OCI-LY7 (cell line): ENCODE results near the gene KANSL1.

ENCODE experiments used
- EZH2phosphoT487 ChIP-seq: fragments of 200-600 bp; sonication (generic); IDR thresholded peaks from 2 replicates; pipeline ENCODE4 v1.6.1; 2018; ENCODE audit warnings: low read depth, borderline replicate concordance, mild to moderate bottlenecking, mixed run types, antibody characterized with exemption, low read length, moderate library complexity, mixed read lengths
- TF ChIP-seq, protein P1 (sequence below): fragments of 200-600 bp; sonication (generic); conservative IDR thresholded peaks from 2 replicates; pipeline ENCODE4 v1.5.1; 2014; ENCODE audit warnings: mild to moderate bottlenecking, antibody characterized with exemption, low read length, moderate library complexity, mixed read lengths

DNA sequence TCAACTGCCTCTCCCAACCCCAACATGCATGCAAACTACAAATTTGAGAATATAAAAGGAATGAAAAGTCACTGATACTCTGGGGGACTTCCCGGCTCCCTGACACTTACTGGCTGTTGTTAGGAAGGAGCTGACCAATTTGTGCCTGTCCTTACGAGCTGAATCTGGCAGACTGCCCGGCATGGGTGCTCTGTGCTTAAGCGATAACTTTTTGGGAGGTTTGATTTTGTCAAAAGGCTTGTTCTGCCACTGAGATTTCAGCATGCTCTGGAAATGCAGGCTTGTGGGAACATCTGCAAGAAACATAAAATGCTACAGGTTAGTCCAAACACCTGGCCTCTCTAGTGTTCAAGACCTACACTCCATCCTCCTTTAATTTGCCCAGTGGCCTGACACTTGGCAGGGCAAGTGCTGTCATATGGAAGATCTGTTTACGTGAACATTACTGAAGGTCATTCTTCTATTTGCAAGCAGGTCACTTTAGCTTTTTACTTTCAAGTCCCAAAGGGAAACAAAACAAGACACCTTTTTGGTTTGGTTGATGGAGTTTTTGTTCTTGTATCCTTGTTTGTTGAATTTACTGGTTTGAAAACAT lies 153.5 kb downstream of the KANSL1 start:
- TF ChIP-seq EZH2phosphoT487 = no peak
- TF ChIP-seq, protein P1, sequence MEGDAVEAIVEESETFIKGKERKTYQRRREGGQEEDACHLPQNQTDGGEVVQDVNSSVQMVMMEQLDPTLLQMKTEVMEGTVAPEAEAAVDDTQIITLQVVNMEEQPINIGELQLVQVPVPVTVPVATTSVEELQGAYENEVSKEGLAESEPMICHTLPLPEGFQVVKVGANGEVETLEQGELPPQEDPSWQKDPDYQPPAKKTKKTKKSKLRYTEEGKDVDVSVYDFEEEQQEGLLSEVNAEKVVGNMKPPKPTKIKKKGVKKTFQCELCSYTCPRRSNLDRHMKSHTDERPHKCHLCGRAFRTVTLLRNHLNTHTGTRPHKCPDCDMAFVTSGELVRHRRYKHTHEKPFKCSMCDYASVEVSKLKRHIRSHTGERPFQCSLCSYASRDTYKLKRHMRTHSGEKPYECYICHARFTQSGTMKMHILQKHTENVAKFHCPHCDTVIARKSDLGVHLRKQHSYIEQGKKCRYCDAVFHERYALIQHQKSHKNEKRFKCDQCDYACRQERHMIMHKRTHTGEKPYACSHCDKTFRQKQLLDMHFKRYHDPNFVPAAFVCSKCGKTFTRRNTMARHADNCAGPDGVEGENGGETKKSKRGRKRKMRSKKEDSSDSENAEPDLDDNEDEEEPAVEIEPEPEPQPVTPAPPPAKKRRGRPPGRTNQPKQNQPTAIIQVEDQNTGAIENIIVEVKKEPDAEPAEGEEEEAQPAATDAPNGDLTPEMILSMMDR = no peak
